Measurements from ENCODE around the gene PTDSS2. TPM values are rescaled to one million over a fixed set of nuclear protein-coding genes. Genes with fewer than 3 reads are reported as not detected.
A peak's percentile ranks its signal among the peaks of the same experiment; 100 is the strongest.
"Not testable (repeated sequence)": the region's sequence is repeated elsewhere in the genome, so short reads cannot be mapped to it uniquely, and the experiment has no call there.

PTDSS2 gene
- total RNA-seq, result 78.1 and 110 TPM in 2 replicates
- 46.3 TPM for polyA plus RNA-seq (2012)

GRCh38 chr11:449889-450808, at the start of gene PTDSS2:
Gene PTDSS2, plus strand, starts transcription at chr11:450279. Its CDS starts 177 bp downstream, at chr11:450456.
- DNase-seq (ENCODE audit: low read depth), result peak; percentile 97

- DNase-seq (ENCODE audit: low read depth), result not testable (repeated sequence)
Observed at GRCh38 chr11:401196-401595, 48.9 kb upstream of the PTDSS2 start.

- no peak for DNase-seq (ENCODE audit: low read depth)
Observed at GRCh38 chr11:403021-403760, 46.9 kb upstream of the PTDSS2 start.

GRCh38 chr11:403761-404431, 46.2 kb upstream of the PTDSS2 start:
- DNase-seq (ENCODE audit: low read depth), result no peak

DNA sequence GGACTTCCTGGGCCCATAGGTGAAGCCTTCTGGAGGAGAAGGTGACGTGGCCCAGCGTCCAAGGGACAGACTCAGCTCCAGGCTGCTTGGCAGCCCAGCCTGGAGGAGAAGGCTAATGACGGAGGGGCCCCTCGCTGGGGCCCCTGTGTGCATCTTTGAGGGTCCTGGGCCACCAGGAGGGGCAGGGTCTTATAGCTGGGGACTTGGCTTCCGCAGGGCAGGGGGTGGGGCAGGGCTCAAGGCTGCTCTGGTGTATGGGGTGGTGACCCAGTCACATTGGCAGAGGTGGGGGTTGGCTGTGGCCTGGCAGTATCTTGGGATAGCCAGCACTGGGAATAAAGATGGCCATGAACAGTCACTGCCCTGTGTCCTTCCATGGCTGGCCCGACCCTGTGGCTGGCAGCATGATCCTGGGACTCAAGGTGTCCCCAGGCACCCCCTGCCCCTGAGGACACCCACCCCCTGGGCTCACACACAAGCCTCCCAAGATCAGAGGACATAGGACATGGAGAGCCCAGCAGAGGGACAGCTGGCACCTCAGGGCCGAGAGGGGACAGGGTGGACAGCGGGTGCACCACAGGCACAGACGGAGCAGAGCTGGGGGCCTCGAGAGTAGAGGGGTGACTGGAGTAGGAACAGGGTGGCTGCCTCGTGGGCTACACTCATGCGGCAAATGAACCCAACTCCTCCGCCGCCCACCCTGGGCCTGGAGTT, 45.4 kb upstream of the PTDSS2 start:
- DNase-seq (ENCODE audit: low read depth), result no peak

DNA sequence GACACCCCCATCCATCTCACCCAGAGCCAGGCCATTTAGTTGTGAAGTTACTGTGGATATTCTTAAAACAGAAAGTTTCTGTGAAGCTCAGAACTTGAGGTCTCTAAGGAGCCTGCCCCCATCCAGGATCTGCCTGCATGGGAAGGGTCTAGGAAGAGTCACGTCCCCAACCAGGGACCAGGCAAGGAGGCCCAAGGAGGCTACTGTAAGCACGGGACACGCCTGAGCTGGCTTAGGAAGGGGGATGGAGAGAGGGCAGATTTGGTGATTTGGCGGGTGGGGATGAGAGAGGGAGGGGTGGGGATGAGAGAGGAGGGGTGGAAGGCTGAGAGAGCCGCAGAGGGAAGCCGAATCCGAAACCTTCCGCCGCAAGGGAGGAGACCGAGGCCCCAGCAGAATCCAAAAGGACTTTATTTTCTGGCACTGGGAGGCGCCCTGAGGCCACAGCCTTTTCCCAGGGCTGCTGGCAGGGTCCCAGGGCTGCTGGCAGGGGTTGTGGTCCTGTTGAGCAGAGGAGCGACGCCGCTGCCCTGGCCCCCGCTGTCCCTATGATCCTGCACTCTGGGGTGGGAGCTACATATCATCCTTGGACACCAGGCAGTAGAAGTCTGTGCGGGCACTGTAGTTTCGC, 44.6 kb upstream of the PTDSS2 start:
- no peak for DNase-seq (ENCODE audit: low read depth)

DNA sequence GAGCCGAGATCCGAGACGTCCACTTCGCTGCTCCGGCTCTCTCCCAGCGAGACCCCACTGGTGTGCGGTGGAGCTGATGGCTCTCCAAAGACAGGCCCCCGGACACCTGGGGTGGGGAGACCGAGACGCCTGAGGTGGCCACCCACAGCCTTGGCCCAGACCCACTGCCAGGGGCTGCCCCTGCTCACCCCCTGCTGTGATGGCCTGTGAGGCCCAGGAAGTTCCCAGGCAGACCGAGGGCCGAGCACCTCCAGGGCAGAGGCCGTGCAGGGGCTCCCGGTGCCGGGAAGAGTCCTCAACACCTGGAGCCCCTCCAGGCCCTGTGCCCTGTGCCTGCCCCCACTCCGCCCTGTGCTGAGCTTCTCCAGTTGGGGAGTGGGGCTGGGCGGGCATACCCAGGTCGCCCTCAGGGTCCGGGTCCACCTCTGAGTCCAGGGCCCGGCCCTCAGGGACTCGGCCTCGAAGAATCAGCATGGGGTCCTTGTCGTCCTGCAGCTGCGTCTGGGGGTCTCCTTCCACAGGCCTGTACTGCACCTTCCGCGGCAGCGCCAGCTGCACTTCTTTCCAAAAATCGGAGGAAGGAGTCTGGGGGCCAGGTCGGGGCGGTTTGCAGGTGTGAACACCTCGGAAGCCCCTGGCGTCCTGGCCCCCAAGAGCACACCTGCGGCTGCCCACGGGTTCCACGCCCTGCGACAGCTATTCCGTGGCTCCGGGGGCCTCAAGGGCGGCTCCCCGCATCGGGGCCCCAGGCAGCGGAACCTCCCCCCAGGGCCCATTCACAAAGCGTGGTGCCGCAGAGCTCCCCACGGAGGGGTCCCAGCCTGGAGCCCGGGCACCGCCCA, 43.9 kb upstream of the PTDSS2 start:
- no peak for DNase-seq (ENCODE audit: low read depth)

DNA sequence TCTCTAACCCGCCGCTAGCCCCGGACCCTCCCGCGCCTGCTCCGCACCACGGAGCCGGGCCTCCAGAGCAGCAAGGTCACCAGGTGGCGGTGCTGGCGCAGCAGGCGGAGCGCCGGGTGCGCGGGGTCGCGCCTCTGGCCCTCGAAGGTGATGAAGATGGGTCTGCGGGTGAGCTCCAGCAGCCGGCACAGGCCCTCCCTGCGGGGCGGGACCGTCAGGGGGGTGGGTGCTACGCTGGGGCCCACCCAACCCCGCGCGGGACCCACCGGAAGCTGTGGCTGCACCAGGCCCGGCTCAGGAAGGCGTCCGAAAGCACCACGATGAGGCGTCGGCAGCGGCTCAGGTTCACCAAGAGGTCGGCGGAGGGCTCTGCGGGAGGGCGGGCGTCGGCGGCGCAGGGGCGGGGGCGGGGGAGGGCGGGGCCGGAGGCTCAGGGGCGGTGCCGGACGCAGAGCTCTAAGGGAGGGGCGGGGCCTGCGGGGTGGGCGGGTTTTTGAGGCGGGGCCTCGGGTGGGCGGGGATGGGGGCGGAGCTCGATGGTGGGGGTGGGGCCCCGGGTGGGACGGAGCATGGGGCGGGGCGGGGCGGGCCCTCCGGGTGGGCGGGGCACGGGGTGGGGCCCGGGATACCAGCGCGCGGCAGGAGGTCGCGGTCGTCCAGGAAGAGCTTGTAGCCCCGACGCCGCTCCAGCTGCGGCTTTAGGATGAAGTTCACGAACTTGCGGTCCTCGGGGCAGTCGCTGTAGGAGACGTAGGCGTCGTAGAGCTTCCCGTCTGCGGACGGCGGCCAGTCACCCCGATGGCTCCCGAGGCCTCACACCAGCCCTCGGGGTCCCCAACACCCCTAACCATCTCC, 43.1 kb upstream of the PTDSS2 start:
- peak; percentile 20 for DNase-seq (ENCODE audit: low read depth)

DNA sequence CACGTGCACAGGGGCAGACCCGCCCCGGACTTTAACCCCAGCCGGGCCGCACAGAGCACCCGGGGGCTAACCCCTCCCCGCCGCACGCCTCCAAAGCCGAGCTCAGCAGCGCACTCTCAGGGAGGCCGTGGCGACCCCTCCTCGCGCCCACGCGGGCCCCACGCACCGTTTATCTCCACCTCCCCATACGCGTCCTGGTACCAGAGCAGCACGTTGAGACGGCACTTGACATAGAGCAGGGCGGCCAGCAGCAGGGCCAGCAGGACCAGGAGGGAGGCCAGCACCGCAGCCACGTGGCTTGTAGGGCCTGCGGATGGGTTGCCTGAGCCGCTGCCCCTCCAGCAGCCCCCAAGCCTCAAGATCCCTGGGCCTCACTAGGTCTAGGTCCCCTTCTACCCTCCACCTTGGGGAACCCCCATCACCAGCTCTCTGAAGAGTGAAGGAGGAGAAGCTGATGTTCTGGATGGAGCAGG, 42.4 kb upstream of the PTDSS2 start:
- no peak for DNase-seq (ENCODE audit: low read depth)

DNA sequence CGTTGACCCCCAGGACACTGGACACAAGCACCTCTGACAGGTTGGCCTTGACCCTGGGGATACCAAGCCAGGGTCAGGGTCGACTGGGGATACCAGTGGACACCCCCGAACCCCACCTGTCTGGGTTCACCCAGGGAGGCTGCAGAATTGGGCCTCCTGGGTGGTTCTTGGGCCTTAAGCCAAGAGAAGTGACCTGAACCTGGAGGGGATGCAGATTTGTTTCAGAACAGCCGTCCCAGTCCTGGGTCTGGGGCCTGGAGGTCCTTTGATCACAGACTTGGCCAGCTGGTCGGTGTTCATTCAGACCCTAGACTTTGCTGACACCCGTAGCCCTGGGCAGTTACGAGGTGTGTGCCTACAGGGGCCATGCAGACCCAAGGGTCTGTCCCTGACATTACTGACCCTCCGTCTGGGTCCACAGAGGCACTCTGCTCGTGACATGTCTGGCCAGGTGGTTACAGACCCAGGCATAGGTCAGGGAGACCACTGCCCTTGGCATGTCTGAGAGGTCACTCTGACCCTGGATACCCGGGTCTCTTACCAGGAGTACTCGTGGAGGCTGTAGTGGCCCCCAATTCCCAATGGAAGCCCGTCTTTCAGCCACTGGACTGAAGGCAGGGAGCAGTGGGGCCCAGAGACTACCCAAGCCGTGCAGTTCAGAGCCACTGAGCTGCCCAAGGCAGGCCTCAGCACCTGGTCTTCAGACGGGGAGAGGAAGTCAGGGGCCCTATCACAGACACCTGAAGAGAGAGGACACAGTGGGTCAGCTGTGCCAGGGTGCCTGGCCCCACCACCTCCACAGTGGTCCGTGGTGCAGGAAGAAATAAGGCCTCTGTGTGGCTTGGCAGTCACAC, 41.7 kb upstream of the PTDSS2 start:
- DNase-seq (ENCODE audit: low read depth), result no peak

DNA sequence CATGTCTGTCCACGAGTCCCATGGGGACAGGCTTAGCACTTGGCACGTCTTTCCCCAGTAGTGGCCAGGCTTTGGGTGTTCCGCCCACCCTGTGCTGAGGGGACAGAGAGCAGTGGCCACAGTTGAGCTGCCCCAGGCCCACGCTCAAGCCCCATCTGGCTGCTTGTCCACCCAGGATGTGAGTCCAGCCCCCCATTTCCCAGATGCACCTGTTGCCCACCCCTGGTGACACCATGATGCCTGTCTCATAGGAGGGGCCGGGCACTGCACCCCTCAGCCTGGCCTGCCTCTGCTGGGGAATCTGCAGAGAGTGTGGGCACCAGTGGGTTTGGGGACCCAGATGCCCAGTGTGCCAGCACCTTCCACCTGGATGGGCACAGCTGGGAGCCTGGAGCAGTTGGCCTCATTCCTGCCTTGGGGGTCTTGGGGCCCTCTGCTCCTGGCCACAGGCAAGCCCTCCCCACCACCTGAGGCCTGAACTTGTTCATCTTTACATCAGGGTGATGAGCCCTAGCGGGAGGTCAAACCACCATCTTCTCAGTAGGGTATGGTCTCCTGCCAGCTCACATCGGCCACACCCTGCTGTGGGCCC, 41.0 kb upstream of the PTDSS2 start:
- DNase-seq (ENCODE audit: low read depth), result no peak

- no peak for DNase-seq (ENCODE audit: low read depth)
Observed at GRCh38 chr11:409600-410483, 40.2 kb upstream of the PTDSS2 start.

DNA sequence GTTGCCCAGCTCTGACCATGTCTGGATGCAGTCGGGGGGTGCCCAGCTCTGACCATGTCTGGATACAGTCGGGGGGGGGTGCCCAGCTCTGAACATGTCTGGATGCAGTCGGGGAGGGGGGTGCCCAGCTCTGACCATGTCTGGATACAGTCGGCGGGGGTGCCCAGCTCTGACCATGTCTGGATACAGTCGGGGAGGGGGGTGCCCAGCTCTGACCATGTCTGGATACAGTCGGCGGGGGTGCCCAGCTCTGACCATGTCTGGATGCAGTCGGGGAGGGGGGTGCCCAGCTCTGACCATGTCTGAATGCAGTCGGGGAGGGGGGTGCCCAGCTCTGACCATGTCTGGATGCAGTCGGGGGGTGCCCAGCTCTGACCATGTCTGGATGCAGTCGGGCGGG, 39.4 kb upstream of the PTDSS2 start:
- not testable (repeated sequence) for DNase-seq (ENCODE audit: low read depth)

GRCh38 chr11:411520-411919, 38.6 kb upstream of the PTDSS2 start:
- DNase-seq (ENCODE audit: low read depth), result not testable (repeated sequence)

DNA sequence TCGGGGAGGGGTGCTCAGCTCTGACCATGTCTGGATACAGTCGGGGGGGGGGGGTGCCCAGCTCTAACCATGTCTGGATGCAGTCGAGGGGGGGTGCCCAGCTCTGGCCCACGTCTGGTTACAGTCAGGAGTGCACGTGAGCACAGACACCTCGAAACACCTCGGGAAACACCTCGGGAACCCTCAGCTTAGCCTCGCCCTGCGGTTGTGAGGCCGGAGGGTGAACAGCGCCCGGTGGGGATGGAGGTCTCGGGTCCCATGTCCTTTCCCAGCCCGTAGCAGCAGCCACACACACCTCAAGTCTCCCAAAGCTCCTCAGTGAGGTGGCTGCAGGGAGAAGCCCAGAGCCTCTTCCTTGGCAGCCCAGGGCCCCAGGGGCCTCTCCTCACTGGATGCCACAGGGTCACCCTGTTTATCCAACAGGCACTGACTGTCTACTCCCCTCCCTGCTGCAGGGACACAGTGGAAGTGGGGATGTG, 37.4 kb upstream of the PTDSS2 start:
- no peak for DNase-seq (ENCODE audit: low read depth)
